Measurements from ENCODE around the gene ZC3H8. TPM values are rescaled to one million over a fixed set of nuclear protein-coding genes. Genes with fewer than 3 reads are reported as not detected.
"Not testable (repeated sequence)": the region's sequence is repeated elsewhere in the genome, so short reads cannot be mapped to it uniquely, and the experiment has no call there.

The ZC3H8 gene
- total RNA-seq, 1 donor from 2014 or later = 3.7 TPM

DNA sequence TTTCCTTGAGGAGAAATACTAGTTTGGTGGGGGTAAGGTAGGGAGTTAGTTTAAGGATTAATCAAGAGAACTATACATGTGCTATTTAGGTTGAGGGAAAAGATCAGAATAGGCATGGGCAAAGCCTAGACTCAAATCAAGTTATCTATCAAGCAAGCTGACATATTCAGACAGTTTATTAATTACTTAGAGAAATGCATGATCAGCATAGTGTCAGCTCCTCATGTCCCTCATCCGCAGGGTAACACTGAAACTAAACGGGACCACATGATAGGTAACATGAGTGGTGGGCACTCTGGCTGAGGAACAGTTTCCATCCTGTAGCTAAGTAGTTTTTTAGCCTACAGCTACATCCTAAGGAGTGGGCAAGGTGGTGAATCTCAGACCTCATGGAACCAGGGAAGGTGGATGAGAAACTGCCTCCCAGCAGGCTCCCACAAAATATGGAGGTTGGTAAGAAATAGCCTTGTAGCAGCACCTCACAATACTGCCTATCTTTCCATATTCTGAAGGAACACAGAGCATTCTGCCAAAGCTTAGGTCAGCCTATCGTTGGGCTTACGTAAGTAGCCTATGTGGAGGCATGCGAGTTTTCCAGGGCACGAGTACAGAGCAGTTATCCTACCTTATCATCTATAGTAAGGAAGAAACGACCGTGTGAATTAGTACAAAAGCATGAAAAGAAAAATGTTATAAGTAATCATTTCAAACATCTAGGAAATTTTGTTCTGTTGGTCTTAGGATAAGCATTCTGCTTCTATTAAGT lies 39.0 kb upstream of the ZC3H8 start:
- no peak for DNase-seq (ENCODE audit: low read depth)
- H3K4me3 ChIP-seq (ENCODE audit: low read depth, low read length) = no peak overlapping the region
- TF ChIP-seq, protein P1, sequence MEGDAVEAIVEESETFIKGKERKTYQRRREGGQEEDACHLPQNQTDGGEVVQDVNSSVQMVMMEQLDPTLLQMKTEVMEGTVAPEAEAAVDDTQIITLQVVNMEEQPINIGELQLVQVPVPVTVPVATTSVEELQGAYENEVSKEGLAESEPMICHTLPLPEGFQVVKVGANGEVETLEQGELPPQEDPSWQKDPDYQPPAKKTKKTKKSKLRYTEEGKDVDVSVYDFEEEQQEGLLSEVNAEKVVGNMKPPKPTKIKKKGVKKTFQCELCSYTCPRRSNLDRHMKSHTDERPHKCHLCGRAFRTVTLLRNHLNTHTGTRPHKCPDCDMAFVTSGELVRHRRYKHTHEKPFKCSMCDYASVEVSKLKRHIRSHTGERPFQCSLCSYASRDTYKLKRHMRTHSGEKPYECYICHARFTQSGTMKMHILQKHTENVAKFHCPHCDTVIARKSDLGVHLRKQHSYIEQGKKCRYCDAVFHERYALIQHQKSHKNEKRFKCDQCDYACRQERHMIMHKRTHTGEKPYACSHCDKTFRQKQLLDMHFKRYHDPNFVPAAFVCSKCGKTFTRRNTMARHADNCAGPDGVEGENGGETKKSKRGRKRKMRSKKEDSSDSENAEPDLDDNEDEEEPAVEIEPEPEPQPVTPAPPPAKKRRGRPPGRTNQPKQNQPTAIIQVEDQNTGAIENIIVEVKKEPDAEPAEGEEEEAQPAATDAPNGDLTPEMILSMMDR (conservative IDR thresholded peaks at IDR 0.05; ENCODE audit: low read depth, low read length) = no peak

DNA sequence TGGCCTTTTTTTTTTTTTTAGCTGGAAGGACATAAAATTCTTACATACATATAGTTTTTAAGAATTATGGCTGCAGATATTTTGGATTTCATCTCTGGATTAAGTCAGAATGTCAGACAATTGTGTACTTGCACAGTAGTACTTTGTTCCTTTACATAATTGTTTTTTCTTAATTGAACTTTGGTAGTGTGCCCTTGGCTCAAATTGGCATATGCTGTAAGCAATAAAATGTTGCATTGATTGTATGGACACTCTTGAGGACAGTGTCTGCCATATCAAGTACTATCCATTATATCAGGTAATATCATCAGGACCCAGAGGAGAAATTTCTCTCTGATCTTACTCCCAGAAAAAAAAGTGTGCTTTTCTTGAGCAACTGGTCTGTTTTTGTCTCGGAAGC lies 35.8 kb upstream of the ZC3H8 start:
- TF ChIP-seq, protein P1 (conservative IDR thresholded peaks at IDR 0.05; ENCODE audit: low read depth, low read length) = no peak
- DNase-seq (ENCODE audit: low read depth) = no peak
- no peak overlapping the region for H3K4me3 ChIP-seq (ENCODE audit: low read depth, low read length)

DNA sequence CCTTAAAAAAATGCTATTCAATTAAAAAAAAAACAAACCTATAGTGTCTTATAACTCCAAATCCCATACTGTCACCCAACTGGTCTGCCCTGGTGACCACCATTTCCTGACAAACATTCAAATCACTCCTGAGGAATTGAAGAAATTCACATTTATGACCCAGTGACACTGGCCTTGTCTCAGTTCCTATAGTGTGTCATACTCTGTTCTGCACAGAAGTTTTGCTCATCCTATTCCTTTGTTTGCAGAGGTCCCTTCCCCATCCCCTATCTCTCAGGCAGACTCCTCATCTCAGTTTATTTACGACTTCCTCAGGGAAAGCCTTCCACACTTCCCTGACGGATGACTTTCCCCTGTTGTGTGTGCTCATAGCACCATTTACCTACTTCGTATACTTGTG lies 35.2 kb upstream of the ZC3H8 start:
- DNase-seq (ENCODE audit: low read depth) = no peak
- H3K4me3 ChIP-seq (ENCODE audit: low read depth, low read length) = no peak overlapping the region
- TF ChIP-seq, protein P1 (conservative IDR thresholded peaks at IDR 0.05; ENCODE audit: low read depth, low read length) = no peak

DNA sequence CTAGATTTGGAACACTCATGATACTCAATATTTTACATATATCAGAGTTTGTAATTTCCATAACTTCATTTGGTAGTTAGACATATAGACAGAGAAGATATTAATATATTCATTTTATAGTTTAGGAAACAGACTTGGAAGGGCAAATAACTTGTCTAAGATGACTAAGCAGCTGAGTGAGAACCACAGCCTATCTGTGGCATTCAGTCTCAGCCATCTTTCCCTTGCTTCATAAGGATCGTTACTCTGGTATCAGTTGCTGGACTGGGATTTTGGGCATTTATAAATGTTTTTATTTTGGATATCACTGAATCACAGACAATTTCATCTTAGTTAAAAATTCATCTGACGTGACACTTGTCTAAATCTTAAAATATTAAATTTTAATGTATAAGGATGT lies 28.7 kb upstream of the ZC3H8 start:
- not testable (repeated sequence) for DNase-seq (ENCODE audit: low read depth); H3K4me3 ChIP-seq (ENCODE audit: low read depth, low read length)

DNA sequence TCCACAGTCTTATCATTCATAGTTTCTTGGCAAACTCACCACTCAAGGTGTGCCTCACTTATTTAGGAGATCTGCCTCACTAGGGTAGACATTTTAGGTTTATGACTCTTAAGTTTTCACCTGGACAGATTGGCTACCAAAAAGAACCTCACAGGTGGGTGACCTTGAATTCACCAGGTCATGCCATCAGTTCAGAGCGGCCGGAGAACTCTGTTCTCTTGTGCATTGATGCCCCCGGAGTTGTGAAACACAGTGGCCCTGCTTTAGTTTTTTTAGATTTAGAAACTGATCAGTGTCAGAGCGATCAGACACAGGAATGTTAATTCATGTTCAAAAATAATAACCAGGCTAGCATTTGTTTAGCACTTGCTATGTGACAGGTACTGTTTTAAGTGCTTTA lies 27.2 kb upstream of the ZC3H8 start:
- not testable (repeated sequence) for H3K4me3 ChIP-seq (ENCODE audit: low read depth, low read length); DNase-seq (ENCODE audit: low read depth)

DNA sequence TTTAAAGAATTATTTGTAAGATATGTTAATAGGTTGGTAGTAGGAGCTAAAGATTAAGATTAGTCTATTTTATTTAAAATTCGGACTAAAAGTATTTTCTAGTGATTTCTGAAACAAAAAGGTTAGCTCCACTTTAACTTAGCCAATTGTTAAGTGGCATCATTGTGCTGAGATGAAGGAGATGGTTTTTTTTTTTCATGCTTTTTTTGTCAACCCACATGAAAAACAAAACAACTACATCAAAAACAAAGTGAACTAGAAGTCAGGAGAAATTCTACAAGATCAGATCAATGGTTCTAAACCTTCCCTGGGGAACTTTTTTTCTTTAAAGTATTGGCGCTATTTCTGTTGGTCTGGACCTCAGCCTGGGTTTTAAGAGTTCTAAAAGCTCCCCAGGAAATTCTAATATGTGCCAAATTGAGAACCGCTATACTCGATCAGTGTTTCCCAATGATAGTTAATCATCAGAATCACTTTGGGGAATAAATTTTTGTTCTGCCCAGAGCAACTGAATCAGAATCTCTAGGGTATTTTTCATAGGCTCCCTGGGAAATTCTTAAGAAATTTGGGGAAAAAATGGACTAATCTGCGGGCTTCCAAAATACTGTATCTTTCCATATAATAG lies 22.9 kb upstream of the ZC3H8 start:
- DNase-seq (ENCODE audit: low read depth) = no peak
- H3K4me3 ChIP-seq (ENCODE audit: low read depth, low read length) = no peak overlapping the region
- TF ChIP-seq, protein P1 (conservative IDR thresholded peaks at IDR 0.05; ENCODE audit: low read depth, low read length) = no peak

DNA sequence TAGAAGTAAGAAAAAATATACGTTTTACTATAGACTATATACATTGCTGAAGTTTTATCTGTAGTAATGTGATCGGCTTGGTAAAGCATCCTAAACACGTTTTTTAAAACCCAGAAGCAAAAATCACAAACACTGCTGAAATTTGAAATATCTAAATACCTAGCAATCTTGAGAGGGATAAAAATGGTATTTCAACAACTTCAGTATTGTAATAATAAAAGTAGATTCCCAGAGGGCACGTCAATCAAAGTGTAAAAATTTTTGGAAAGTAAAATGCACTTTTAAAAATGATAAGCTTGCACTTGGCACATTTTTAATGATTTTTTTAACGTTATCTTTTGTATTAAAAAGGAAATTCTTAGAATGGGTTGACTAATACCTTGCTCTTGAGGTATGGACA lies 22.1 kb upstream of the ZC3H8 start:
- DNase-seq (ENCODE audit: low read depth) = no peak
- TF ChIP-seq, protein P1 (conservative IDR thresholded peaks at IDR 0.05; ENCODE audit: low read depth, low read length) = no peak
- H3K4me3 ChIP-seq (ENCODE audit: low read depth, low read length) = no peak overlapping the region

All from epithelial cell of proximal tubule (primary cell).